Right lobe of liver (tissue), 6 donors: ENCODE data around the gene ZNF740. TPM values are rescaled to one million over a fixed set of nuclear protein-coding genes. Genes with fewer than 3 reads are reported as not detected.

ENCODE experiments used
- ATAC-seq, 4 donors: fragments of 200-7000 bp; cut with Tn5 transposase; one replicate each; pipeline ENCODE4 v1.9.1; 2020; ENCODE audit warnings: mild to moderate bottlenecking in 4 of 4, moderate library complexity in 4 of 4
- DNase-seq, 3 donors: peaks; one replicate each; pipeline ENCODE4 v3.0.0-alpha.2; 2020
- H3K27ac ChIP-seq, 3 donors: fragments of 200-600 bp; one replicate each; pipeline ENCODE4 v1.8.0; 2022
- H3K27me3 ChIP-seq, 2 donors: fragments of 200-600 bp; one replicate each; pipeline ENCODE4 v1.8.0; 2022
- H3K36me3 ChIP-seq, 4 donors: fragments of 200-600 bp; sonication (generic) in 1 of 4; one replicate each; pipeline versions ENCODE4 v1.5.1 to v1.8.0; 2017 to 2022; ENCODE audit warnings: control low read depth in 1 of 4
- H3K4me1 ChIP-seq, 4 donors: fragments of 200-600 bp; sonication (generic) in 1 of 4; one replicate each; pipeline versions ENCODE4 v1.5.1 to v1.8.0; 2017 to 2022; ENCODE audit warnings: control low read depth in 1 of 4
- H3K4me3 ChIP-seq, 3 donors: fragments of 200-600 bp; one replicate each; pipeline ENCODE4 v1.8.0; 2022
- H3K9me3 ChIP-seq, 4 donors: fragments of 200-600 bp; sonication (generic) in 1 of 4; one replicate each; pipeline versions ENCODE4 v1.5.1 to v1.8.0; 2017 to 2022; ENCODE audit warnings: control low read depth in 1 of 4
- POLR2A ChIP-seq: fragments of 450-650 bp; IDR thresholded peaks from one replicate; pipeline ENCODE4 v1.6.1; 2017; ENCODE audit warnings: antibody characterized with exemption, mild to moderate bottlenecking
- WGBS: methylation state at CpG from one replicate; pipeline ENCODE4 v1.1.6; 2018; ENCODE audit warnings: low coverage, low lambda C conversion rate; ENCODE audit not compliant: insufficient coverage; ENCODE audit errors: missing lambda C conversion rate; 5-methylcytosine and 5-hydroxymethylcytosine counted together
- intact Hi-C, 2 donors: fragments of 100-400 bp; cut with DNase I; formaldehyde crosslinking; loops; one replicate each; pipeline versions ENCODE4 v1.11.2 to v1.14.1; 2022
- total RNA-seq, 6 experiments: library from RNA; depleted of rRNA in 2 of 6; stranded (reverse); fragments of >200 nt in 2 of 6; fragmentation: NEBNext Ultra II Directional in 3 of 6; extraction: Animal tissue kit (Norgen Biotek cat#: 25700) in 3 of 6; gene quantifications; one replicate each; pipeline versions ENCODE4 v1.1.0 to v1.2.4, GENCODE V29; 2016 to 2023
- TF ChIP-seq, protein P1 (sequence below), 4 donors: fragments of 200-600 bp in 3 of 4; fragments of 450-650 bp in 1 of 4; IDR thresholded peaks; one replicate each; pipeline versions ENCODE4 v1.5.1 to v1.8.0; 2016 to 2022; ENCODE audit warnings: antibody characterized with exemption in 4 of 4, mild to moderate bottlenecking in 2 of 4
- donor health status: DM: no; HTN: yes; CAD: no.
- donor health status: DM: no; HTN: no; CAD: no.
- donor health status: DM: no; HTN: no; CAD: no.
- donor health status: DM: no; HTN: yes; CAD: no.
- donor health status: DM: no; HTN: yes; CAD: no.

The ZNF740 gene
- total RNA-seq, 6 experiments from 2014 or later: 5.5 to 24.4 (median 19.2) TPM

DNA sequence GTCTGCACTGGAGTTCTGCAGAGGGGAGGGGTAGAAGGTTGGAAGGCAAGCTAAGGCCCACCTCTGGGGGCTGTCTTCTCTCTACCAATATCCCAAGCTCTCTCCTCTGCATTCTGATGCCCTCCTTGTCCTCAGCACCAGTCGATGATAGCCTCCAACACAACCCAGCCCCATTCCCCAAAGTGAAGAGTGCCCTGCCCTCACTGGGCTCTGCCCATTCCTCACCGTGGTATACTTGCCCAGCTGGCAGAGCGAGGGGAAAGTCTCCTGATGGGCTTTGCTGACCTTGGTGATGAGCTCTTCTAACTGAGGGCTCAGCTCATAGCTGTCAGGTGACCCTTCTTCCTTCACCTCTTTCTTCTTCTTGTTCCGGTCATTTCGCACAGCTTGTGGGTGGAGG is 33.7 kb downstream of the ZNF740 start:
- H3K27me3 ChIP-seq: no peaks in the 10 kb centered on the region
- H3K9me3 ChIP-seq: no peaks in the 10 kb centered on the region
- no peak overlapping the region for H3K27ac ChIP-seq
- WGBS: 62% methylated on average over 2 of the region's 5 CpGs
- H3K36me3 ChIP-seq: no peaks in the 10 kb centered on the region
- no peak for ATAC-seq
- H3K4me3 ChIP-seq: no peak overlapping the region
- intact Hi-C loops: loop anchor here (5.0 kb wide), 1 partner anchor 73 kb away; no protein-coding TSS in a partner anchor
- H3K4me1 ChIP-seq: peaks cover 0 to 5% (median under 1%) of the 10 kb centered on the region in 4 donors
- no peak for DNase-seq
- TF ChIP-seq POLR2A: no peak
- TF ChIP-seq, protein P1, sequence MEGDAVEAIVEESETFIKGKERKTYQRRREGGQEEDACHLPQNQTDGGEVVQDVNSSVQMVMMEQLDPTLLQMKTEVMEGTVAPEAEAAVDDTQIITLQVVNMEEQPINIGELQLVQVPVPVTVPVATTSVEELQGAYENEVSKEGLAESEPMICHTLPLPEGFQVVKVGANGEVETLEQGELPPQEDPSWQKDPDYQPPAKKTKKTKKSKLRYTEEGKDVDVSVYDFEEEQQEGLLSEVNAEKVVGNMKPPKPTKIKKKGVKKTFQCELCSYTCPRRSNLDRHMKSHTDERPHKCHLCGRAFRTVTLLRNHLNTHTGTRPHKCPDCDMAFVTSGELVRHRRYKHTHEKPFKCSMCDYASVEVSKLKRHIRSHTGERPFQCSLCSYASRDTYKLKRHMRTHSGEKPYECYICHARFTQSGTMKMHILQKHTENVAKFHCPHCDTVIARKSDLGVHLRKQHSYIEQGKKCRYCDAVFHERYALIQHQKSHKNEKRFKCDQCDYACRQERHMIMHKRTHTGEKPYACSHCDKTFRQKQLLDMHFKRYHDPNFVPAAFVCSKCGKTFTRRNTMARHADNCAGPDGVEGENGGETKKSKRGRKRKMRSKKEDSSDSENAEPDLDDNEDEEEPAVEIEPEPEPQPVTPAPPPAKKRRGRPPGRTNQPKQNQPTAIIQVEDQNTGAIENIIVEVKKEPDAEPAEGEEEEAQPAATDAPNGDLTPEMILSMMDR (IDR thresholded peaks at IDR 0.05): no peak

DNA sequence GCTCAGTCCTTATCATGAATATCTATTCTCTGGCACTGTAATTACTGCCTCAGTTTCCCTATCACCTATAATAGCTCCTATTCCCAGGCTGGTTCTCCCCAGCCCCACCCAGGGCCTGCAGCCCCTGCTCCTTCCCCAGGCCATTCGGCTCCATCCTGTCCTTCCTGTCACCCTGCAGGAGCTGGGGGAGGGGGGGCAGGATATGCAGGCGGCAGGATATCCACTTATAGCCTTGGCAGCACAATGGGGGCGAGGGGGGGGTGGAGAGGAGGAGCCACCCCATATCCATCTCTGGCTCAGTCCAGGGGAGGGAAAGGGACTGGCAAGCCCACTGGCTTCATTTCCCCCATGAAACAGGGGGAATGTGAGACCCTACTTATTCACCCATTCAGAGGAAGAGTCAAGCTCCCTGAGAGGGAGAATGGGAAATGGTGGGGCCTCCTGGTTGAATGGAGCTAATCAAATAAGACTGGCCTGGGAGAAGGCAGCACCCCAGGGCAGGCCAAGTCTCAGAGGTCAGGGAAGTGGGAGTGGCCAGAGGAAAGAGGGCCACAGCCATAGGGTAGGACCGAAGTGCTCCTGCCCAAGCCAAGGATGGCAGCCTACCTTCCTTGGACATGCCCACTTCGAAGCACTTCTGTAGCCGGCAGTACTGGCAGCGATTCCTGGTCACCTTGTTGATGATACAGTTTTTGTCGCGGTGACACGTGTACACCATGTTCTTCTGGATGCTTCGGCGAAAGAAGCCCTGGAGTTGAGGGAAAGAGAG is 34.3 kb downstream of the ZNF740 start:
- TF ChIP-seq POLR2A: no peak
- TF ChIP-seq, protein P1 (IDR thresholded peaks at IDR 0.05): no peak
- no peaks in the 10 kb centered on the region for H3K27me3 ChIP-seq
- 32% methylated on average over 3 of the region's 12 CpGs for WGBS
- no peaks in the 10 kb centered on the region for H3K36me3 ChIP-seq
- H3K27ac ChIP-seq: no peak overlapping the region
- H3K4me1 ChIP-seq: peaks cover 0 to 5% (median under 1%) of the 10 kb centered on the region in 4 donors
- DNase-seq: peak; percentile 74 to 76 (median 76)
- no peaks in the 10 kb centered on the region for H3K9me3 ChIP-seq
- intact Hi-C loops: loop anchor here (5.0 kb wide), 1 partner anchor 72 kb away; no protein-coding TSS in a partner anchor
- no peak overlapping the region for H3K4me3 ChIP-seq
- ATAC-seq: peak; percentile 46 to 61 (median 55)

DNA sequence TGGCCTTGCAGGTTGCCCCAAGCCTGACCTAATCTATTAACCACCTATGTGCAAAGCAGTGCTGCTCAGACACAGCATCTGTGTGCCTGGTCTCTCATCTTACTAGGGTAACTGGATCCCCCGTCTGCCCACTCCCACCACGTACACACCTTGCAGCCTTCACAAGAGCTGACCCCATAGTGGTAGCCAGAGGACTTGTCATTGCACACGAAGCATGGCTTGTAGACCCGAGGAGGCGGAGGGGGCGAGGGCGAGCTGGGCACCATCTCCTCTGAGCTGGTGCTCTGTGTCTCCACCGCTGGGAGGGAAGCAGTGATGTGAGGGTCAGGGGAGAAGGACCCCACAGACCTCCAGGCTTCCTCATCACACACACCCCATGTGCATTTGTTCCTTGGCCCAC is 35.0 kb downstream of the ZNF740 start:
- no peak overlapping the region for H3K27ac ChIP-seq
- TF ChIP-seq POLR2A: no peak
- TF ChIP-seq, protein P1 (IDR thresholded peaks at IDR 0.05): no peak
- WGBS: no CpG with 5 or more reads among the region's 8 CpGs
- DNase-seq (no peak), ATAC-seq (no peak)
- no peaks in the 10 kb centered on the region for H3K36me3 ChIP-seq
- peaks cover 0 to 9% (median under 1%) of the 10 kb centered on the region in 4 donors for H3K4me1 ChIP-seq
- H3K4me3 ChIP-seq: no peak overlapping the region
- no peaks in the 10 kb centered on the region for H3K27me3 ChIP-seq
- H3K9me3 ChIP-seq: no peaks in the 10 kb centered on the region
- intact Hi-C loops: no loop called here

DNA sequence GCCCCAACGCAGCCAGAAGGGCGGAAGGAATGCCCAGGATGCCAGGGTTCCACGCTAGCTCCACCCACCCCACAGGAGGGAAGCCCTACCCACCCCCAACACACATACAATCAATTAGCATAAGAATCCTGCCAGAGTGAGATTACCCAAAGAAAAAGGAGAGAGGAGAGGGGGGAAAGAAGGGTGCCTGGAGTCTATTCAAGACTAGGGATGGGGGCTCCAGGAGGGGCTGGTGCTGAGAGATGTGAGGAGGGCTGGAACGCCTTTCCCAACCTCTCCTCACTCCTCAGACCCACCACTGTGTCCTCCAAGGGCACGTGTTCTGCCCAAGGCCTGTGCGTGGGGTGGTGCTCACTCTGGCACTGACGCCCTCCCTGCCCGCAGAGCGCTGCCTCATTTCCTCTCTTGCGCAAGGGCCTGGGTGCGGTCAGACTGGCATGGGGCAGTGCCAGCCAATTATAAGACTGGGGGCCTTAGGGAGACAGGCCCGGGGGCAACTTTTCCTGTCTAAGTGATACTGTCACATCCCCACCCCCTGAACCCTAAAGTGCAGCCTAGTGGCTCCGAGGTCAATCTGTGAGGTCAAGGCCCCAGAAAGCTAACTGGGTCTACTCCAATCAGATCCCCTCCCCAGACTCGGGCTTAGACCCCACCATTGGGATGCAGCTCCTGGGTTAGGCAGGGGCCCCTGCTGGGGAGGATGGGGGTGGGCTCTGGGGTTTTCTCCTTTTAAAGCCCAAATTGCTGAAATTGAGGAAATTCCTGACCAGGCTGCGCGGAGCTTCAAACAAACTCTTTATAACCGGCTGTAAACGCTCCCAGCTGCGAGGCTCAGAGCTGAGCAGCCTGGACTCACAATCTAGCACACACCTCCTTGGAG is 36.8 kb downstream of the ZNF740 start:
- intact Hi-C loops: no loop called here
- Histone ChIP-seq H3K4me3 (no peak overlapping the region), H3K27ac (peak overlapping the region in 1 of 3 donors; percentile 38), H3K9me3 (no peaks in the 10 kb centered on the region), H3K27me3 (no peaks in the 10 kb centered on the region), H3K4me1 (peaks cover 0 to 11% (median under 1%) of the 10 kb centered on the region in 4 donors), H3K36me3 (no peaks in the 10 kb centered on the region)
- WGBS: 59% methylated on average over 9 of the region's 19 CpGs
- no peak for ATAC-seq
- DNase-seq: peak in 2 of 3 donors; percentile 53 to 67
- TF ChIP-seq, protein P1 (IDR thresholded peaks at IDR 0.05): no peak
- TF ChIP-seq POLR2A: no peak
